ENCODE data around the gene MYH15. TPM values are rescaled to one million over a fixed set of nuclear protein-coding genes. Genes with fewer than 3 reads are reported as not detected.

The MYH15 gene
- total and polyA plus RNA-seq, 2 of the 8 experiments (the other 6 are each of a cell fraction or from before 2014, with no cell fraction given) = under 0.01 TPM; not detected in 1

- Histone ChIP-seq H3K23me2 (ENCODE audit: low read depth, low read length) (no peaks in the 10 kb centered on the region), H3K4me3 (ENCODE audit: extremely low read depth in 1 of 4, insufficient read depth in 2 of 4, low read depth in 3 of 4, low read length in 4 of 4) (no peak overlapping the region), H3K4ac (replicated peaks; ENCODE audit: insufficient read length, low read depth, low read length) (no peak overlapping the region), H4K8ac (ENCODE audit: extremely low read depth, insufficient read depth, low read length) (no peak overlapping the region), H3K4me1 (replicated peaks in 1 of 4; ENCODE audit: control insufficient read depth in 3 of 4, insufficient read depth in 4 of 4, low read length in 3 of 4) (no peaks in the 10 kb centered on the region), H3K14ac (ENCODE audit: insufficient read length) (no peak overlapping the region), H3K79me2 (ENCODE audit: control insufficient read depth in 1 of 2, insufficient read depth in 2 of 2, low read length in 2 of 2) (no peaks in the 10 kb centered on the region), H3K9me3 (ENCODE audit: insufficient read depth in 2 of 2, low read depth in 1 of 2, low read length in 1 of 2) (no peaks in the 10 kb centered on the region), H3K4me2 (ENCODE audit: insufficient read depth in 1 of 2, low read depth in 2 of 2, low read length in 2 of 2) (no peak overlapping the region), H3K18ac (ENCODE audit: extremely low read depth, low read length) (no peak overlapping the region), H3K56ac (replicated peaks; ENCODE audit: insufficient read length, low read depth, low read length) (no peak overlapping the region), H4K91ac (replicated peaks; ENCODE audit: insufficient read length, low read length) (no peak overlapping the region), H2AK5ac (ENCODE audit: low read depth, low read length) (no peak overlapping the region), H3K23ac (ENCODE audit: insufficient read length) (no peak overlapping the region), H2AFZ (ENCODE audit: low read length) (no peak overlapping the region; the same call in 1 of the 2 replicates), H4K20me1 (replicated peaks in 1 of 2; ENCODE audit: control insufficient read depth in 1 of 2, insufficient read depth in 2 of 2, low read length in 2 of 2) (no peaks in the 10 kb centered on the region), H3K27me3 (replicated peaks in 1 of 4; ENCODE audit: control insufficient read depth in 3 of 4, extremely low read depth in 1 of 4, insufficient read depth in 3 of 4, low read length in 3 of 4) (no peaks in the 10 kb centered on the region), H2BK5ac (ENCODE audit: low read depth, low read length) (no peak overlapping the region), H3K79me1 (ENCODE audit: low read depth, low read length) (no peaks in the 10 kb centered on the region), H3K9ac (replicated peaks in 1 of 4; ENCODE audit: extremely low read depth in 1 of 4, low read depth in 3 of 4, low read length in 3 of 4) (no peak overlapping the region), H2BK120ac (replicated peaks; ENCODE audit: low read depth, low read length) (no peak overlapping the region), H3K36me3 (ENCODE audit: control insufficient read depth in 2 of 4, insufficient read depth in 4 of 4, low read length in 3 of 4) (no peaks in the 10 kb centered on the region), H3K27ac (ENCODE audit: low read depth, low read length) (no peak overlapping the region), H4K5ac (ENCODE audit: insufficient read length, low read depth, low read length) (no peak overlapping the region), H2BK15ac (ENCODE audit: low read length) (no peak overlapping the region), H2BK12ac (ENCODE audit: low read depth, low read length) (no peak overlapping the region), H2BK20ac (ENCODE audit: low read length) (no peak overlapping the region)
- CTCF ChIA-PET (ENCODE audit: partially characterized antibody) = no interaction called here
- DNase-seq (ENCODE audit: low read depth in 1 of 2, low spot score in 2 of 2) (no peak), FAIRE-seq (no peak)
- POLR2A ChIA-PET (ENCODE audit: partially characterized antibody) = no interaction called here
- WGBS, 2 experiments (ENCODE audit: extremely low coverage in 1 of 2, insufficient coverage in 1 of 2, insufficient read length in 1 of 2, insufficient replicate concordance in 2 of 2, low coverage in 1 of 2, low lambda C conversion rate in 2 of 2, missing lambda C conversion rate in 1 of 2) = 58% methylated on average over 3 of the region's 3 CpGs; no CpG with 5 or more reads in 1 of the 2 experiments
- no peak for TF ChIP-seq BCL11A (IDR thresholded peaks at IDR 0.05; ENCODE audit: low read depth in 2 of 2, low read length in 2 of 2)
- TF ChIP-seq FOSL1 (IDR thresholded peaks at IDR 0.05; ENCODE audit: insufficient read depth, low read depth, low read length) = no peak
- no peak for TF ChIP-seq HDAC6 (IDR thresholded peaks at IDR 0.05; ENCODE audit: low read depth, low read length)
- TF ChIP-seq SP2 (IDR thresholded peaks at IDR 0.05; ENCODE audit: low read length) = no peak
- no peak for TF ChIP-seq YY1 (IDR thresholded peaks at IDR 0.05; ENCODE audit: low read depth, low read length)
- TF ChIP-seq EGR1 (IDR thresholded peaks at IDR 0.05; ENCODE audit: borderline replicate concordance, low read depth, low read length) = no peak
- TF ChIP-seq RAD21 (IDR thresholded peaks at IDR 0.05 in 1 of 2, conservative IDR thresholded peaks at IDR 0.05 in 1 of 2; ENCODE audit: low read depth in 2 of 2, low read length in 2 of 2) = no peak
- TF ChIP-seq CBX5 (IDR thresholded peaks at IDR 0.05; ENCODE audit: low read depth, low read length) = no peak
- TF ChIP-seq ASH2L (IDR thresholded peaks at IDR 0.05; ENCODE audit: low read length) = no peak
- TF ChIP-seq, protein P1, sequence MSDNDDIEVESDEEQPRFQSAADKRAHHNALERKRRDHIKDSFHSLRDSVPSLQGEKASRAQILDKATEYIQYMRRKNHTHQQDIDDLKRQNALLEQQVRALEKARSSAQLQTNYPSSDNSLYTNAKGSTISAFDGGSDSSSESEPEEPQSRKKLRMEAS (IDR thresholded peaks at IDR 0.05) = no peak
- no peak for TF ChIP-seq POU5F1 (IDR thresholded peaks at IDR 0.05; ENCODE audit: low read depth, low read length)
- no peak for TF ChIP-seq TBP (IDR thresholded peaks at IDR 0.05; ENCODE audit: low read depth, low read length)
- no peak for TF ChIP-seq BACH1 (IDR thresholded peaks at IDR 0.05; ENCODE audit: low read length)
- no peak for TF ChIP-seq POLR2A (IDR thresholded peaks at IDR 0.05; ENCODE audit: control extremely low read depth in 1 of 2, low read depth in 2 of 2, low read length in 2 of 2)
- no peak for TF ChIP-seq NANOG (IDR thresholded peaks at IDR 0.05; ENCODE audit: insufficient read depth, low read depth, low read length, poor library complexity, severe bottlenecking)
- no peak for TF ChIP-seq TCF12 (IDR thresholded peaks at IDR 0.05; ENCODE audit: low read depth, low read length)
Observed at GRCh38 chr3:108352176-108352575, 158.2 kb downstream of the MYH15 start.
